Epithelial cell of proximal tubule (primary cell): ENCODE measurements around the gene TM9SF4. TPM values are rescaled to one million over a fixed set of nuclear protein-coding genes. Genes with fewer than 3 reads are reported as not detected.
A peak's percentile ranks its signal among the peaks of the same experiment; 100 is the strongest.

ENCODE experiments used
- DNase-seq: peaks from one replicate; pipeline ENCODE4 v3.0.0-alpha.2; 2011; ENCODE audit warnings: low read depth
- H3K4me3 ChIP-seq: 2 replicates; pipeline ENCODE4 v1.5.1; 2011; ENCODE audit warnings: low read depth, mild to moderate bottlenecking, low read length
- CTCF ChIP-seq: conservative IDR thresholded peaks from 2 replicates; pipeline ENCODE4 v1.5.1; 2012; ENCODE audit warnings: low read depth, mild to moderate bottlenecking, low read length
- total RNA-seq: library from RNA; depleted of rRNA; stranded (reverse); fragments of >200 nt; gene quantifications from 2 replicates; pipeline ENCODE4 v1.2.3, GENCODE V29; 2015

The TM9SF4 gene
- total RNA-seq, 1 donor from 2014 or later: 25.7 TPM

- no peak for DNase-seq
- H3K4me3 ChIP-seq: peak overlapping the region; percentile 79
- no peak for TF ChIP-seq CTCF
These were observed 1.2 kb downstream of the TM9SF4 start for GRCh38 chr20:32110727-32111126.

- no peak for DNase-seq
- peak overlapping the region; percentile 79 for H3K4me3 ChIP-seq
- TF ChIP-seq CTCF: no peak
These were observed 1.7 kb downstream of the TM9SF4 start for GRCh38 chr20:32111156-32111686.

DNA sequence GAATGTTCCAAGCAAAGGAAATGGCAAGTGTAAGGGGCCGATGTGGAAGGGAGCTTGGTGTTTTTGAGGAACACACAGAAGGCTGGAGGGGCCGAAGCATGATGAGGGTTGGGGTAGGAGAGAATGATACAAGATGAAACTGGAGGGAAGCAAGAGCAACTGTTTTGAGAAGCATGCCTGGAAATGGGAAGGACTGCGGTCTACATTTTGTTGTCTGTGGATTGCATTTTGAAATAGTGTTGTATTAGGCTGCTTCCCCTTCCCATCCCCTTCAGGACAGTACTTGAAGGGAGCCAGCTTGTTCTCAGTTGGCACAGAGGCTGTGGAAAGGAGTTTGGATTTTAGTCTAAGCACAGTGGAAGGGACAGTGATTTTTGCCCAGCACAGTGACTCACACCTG, 2.2 kb downstream of the TM9SF4 start:
- DNase-seq: no peak
- no peak for TF ChIP-seq CTCF
- H3K4me3 ChIP-seq: no peak overlapping the region

- DNase-seq: no peak
- no peak for TF ChIP-seq CTCF
- no peak overlapping the region for H3K4me3 ChIP-seq
These were observed 3.3 kb downstream of the TM9SF4 start for GRCh38 chr20:32112841-32113240.

DNA sequence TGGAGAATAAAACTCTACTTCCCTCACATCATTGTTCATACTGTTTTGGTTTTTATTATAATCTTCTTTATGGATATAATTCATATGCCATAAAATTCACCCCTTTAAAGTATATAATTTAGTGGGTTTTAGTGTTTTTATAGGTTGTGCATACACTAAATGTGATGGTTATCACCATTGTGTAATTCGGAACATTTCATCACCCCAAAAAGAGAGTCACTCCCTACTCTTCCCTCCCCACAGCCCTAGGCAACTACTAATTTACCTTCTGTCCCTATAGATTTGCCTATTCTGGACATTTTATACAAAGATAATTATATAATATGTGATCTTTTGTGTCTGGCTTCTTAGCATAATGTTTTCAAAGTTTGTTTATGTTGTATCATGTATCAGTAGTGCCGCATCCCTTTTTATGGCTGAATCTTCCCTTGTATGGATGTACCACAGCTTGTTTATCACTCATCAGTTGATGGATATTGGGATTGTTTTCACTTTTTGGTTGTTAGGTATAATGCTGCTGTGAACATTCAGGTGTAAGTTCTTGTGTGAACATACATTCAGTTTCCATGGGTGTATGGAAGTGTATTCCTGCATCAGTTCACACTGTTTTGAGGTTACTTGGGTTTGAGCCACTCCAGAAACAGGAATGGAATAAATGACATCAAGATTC, 4.2 kb downstream of the TM9SF4 start:
- no peak for TF ChIP-seq CTCF
- no peak for DNase-seq
- H3K4me3 ChIP-seq: no peak overlapping the region

DNA sequence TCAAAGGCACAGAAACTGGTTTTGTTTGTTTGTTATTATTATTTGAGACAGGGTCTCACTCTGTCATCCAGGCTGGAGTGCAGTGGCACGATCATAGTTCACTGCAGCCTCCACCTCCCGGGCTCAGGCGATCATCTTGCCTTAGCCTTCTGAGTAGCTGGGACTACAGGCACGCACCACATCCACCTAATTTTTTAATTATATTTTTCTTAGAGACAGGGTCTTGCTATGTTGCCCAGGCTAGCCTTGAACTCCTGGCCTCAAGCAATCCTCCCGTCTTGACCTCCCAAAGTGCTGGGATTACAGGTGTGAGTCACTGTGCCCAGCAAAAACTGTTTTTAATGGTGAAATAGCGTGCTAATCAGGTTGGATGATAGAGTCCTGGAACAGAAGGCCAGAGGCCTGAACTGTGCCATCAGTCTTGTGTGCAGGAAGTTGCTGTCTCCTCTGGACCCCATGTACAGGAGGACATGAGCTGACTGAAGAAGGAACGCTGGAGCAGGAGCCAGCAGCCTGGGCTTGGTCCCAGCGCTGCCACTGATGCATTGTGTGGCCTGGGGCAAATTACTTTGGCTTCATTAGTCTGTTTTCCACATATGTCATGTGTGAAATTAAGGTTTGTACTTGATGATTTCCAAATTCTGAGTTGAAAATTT, 4.9 kb downstream of the TM9SF4 start:
- H3K4me3 ChIP-seq: no peak overlapping the region

More for the DNA sequence above, 4.9 kb downstream of the TM9SF4 start:
- DNase-seq: no peak
- no peak for TF ChIP-seq CTCF
